GM12874 (cell line): ENCODE data around the gene DCD.

Source experiments
- TF ChIP-seq, protein P1 (sequence below): IDR thresholded peaks from 2 replicates; pipeline ENCODE4 v1.5.1; 2011; ENCODE audit warnings: low read depth, mild to moderate bottlenecking, control low read depth, low read length, moderate library complexity; ENCODE audit not compliant: insufficient read depth

DCD gene

DNA sequence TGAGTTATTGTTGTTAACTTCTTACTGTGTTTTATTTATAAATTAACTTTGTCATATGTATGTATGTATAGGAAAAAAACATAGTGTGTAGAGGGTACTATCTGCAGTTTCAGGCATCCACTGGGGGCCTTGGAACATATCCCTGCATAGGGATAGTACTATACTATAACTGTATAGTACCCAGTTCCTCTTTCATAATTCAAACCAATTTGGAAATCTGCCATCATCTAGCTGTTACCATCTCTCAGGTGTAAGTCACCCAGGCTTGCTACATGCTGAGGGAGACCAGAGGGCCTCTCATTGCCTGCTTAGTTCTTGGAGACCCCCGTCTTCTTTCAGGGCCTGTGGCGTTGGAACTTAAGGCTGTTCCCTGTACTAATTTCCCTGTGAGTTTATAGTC, 12.9 kb upstream of the DCD start:
- TF ChIP-seq, protein P1, sequence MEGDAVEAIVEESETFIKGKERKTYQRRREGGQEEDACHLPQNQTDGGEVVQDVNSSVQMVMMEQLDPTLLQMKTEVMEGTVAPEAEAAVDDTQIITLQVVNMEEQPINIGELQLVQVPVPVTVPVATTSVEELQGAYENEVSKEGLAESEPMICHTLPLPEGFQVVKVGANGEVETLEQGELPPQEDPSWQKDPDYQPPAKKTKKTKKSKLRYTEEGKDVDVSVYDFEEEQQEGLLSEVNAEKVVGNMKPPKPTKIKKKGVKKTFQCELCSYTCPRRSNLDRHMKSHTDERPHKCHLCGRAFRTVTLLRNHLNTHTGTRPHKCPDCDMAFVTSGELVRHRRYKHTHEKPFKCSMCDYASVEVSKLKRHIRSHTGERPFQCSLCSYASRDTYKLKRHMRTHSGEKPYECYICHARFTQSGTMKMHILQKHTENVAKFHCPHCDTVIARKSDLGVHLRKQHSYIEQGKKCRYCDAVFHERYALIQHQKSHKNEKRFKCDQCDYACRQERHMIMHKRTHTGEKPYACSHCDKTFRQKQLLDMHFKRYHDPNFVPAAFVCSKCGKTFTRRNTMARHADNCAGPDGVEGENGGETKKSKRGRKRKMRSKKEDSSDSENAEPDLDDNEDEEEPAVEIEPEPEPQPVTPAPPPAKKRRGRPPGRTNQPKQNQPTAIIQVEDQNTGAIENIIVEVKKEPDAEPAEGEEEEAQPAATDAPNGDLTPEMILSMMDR = no peak

DNA sequence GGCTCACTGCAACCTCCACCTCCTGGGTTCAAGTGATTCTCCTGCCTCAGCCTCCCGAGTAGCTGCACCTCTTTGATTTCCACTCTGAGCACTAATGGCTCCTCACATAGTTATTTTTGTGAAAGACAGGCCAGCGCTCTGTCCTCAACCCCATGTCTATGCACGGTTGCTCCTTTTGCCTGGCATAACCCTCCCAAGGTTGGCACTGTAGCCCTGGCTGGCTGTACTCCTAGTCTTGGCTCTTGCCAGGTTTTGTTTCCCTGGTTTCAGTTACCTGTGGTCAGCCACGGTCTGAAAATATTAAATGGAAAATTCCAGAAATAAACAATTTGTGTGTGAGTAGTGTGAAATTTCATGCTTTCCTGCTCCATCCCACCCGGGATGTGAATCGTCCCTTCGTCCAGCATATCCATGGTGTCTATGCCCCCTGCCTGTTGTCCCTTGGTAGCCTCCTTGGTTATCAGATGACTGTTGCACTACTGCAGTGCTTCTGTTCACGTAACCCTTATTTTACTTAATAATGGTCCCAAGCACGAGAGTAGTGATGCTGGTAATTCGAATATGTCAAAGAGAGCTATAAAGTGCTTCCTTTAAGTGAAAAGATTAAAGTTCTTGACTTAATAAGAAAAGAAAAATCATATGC, 12.3 kb upstream of the DCD start:
- TF ChIP-seq, protein P1 = no peak

DNA sequence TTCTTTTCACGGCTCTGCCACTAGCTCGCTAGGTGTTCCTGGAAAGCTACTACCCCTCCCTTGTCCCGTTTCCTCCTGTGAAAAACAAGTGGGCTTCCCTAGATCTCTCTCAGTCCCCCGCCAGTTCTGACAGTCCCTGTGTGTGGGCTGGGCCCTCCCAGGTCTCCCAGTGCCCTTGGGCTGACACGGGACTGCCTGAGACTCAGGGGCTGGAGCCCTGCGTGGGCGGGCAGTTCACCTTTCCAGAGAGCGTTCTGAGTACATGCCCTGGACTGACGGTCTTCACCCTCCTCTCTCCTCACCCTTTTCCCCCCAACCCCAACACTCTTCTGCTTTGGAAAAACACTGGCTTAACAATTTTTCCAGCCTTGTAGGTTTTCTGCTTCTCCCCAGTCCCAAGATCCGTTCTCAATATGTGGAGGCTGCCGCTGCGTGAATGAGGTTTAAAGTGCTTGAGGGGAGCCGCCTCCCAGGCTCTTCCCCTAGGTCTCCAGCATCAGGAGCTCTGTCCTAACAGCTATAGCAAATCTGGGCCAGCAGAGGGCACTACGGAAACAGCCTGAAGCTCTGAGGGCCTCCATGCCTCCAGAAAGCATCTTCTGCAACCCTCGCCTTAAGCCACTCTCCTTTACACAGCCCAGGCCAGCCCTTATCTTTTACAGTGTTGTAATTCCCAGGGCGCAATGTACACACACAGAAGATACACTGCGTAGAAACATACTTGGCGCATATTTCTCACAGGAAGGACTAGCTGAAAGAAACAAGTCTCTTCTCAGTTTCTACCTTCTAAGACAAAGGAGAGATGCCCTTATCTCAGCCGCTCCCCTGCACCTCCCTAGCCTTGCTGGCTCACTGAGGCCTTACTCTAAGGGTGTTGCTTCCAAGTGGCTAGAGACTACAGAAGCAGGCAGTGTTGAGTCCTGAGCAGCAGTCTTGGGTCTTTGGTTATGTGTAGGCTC, 10.4 kb upstream of the DCD start:
- TF ChIP-seq, protein P1 = peak; percentile 82

DNA sequence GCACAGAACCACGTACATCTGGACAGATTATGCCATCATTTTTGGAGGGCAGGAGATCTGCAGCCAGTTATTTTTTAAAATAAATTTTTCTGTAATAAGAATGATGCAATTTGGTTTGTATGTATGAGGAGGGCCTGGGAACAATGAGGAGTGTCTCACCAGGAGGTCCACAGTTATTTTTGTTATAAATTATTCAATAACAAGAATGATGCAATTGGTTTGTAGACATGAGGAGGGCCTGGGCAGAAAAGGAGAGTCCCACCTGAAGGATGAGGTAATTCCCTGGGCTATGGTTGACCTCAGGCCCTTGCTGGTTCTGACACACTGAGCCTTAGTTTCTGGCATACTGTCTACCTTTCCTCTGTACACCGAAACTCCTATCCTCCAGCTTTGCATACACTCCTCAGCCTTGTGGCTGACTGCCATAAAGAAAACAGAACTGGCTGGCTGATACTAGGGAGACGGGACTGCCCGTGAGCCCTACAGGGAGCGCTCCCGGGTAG, 9.0 kb upstream of the DCD start:
- TF ChIP-seq, protein P1 = no peak

DNA sequence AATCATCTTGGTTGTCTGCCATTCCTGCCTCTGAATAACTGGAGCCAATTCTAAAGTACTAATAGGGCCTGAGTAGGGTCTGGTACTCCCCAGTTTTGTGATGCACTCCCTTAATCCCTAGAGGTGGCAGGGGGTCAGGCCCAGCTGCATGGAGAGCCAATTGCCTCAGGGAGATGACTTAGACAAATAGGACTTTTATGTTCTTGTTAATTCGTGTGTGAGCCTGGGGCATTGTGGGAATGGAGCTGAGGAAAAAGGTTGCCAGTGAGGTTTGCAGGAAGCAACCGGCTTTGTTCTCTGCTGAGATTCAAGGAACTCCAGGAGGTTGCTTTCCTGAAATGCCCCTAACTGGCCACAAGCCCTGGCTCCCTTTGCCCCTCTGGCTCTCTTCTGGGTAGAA, 6.8 kb upstream of the DCD start:
- TF ChIP-seq, protein P1 = no peak

DNA sequence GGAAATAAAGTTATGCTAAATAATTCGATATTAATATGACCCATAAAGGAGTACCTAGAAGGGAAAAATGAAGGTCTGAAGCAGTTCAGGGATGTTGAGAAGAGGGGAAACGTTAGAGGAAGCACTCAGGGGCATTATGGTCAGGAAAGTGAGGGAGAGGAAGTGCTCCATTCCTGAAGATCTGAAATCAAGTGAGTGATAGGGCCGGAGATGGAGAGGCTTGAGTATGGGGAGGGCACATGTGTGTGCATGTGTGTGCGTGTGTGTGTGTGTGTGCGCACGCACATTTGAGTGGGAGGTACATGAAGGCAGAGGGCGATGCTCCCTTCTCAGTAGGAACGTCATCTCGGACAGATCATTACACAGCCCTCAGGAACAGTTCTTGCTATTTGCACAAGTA, 4.9 kb upstream of the DCD start:
- TF ChIP-seq, protein P1 = no peak

- TF ChIP-seq, protein P1 = no peak
Observed at GRCh38 chr12:54650889-54651288, 2.7 kb upstream of the DCD start.
